ENCODE data around the gene TTYH1. TPM values are rescaled to one million over a fixed set of nuclear protein-coding genes. Genes with fewer than 3 reads are reported as not detected.

Gene TTYH1
- total RNA-seq, 1 donor from 2014 or later = not detected

- H3K4me1 Mint-ChIP-seq (ENCODE audit: unreplicated experiment) = no peaks in the 10 kb centered on the region
Measured at GRCh38 chr19:54383330-54383729, 31.9 kb upstream of the TTYH1 start.

GRCh38 chr19:54387991-54388801, 27.1 kb upstream of the TTYH1 start:
- Mint-ChIP-seq H3K4me3 (ENCODE audit: unreplicated experiment) (no peak overlapping the region), H3K27ac (ENCODE audit: unreplicated experiment) (no peak overlapping the region), H3K27me3 (ENCODE audit: unreplicated experiment) (peaks cover 10% of the 10 kb centered on the region)

More at GRCh38 chr19:54383330-54383729, 31.9 kb upstream of the TTYH1 start:
- Mint-ChIP-seq H3K4me3 (ENCODE audit: unreplicated experiment) (no peak overlapping the region), H3K9me3 (ENCODE audit: unreplicated experiment) (peaks cover 8% of the 10 kb centered on the region), H3K27ac (ENCODE audit: unreplicated experiment) (no peak overlapping the region), H3K36me3 (ENCODE audit: unreplicated experiment) (no peaks in the 10 kb centered on the region), H3K27me3 (ENCODE audit: unreplicated experiment) (peaks cover 4% of the 10 kb centered on the region)
- DNase-seq (ENCODE audit: extremely low spot score, unreplicated experiment) = no peak
- no peak for TF ChIP-seq CTCF (IDR thresholded peaks at IDR 0.05)

GRCh38 chr19:54388802-54389139, 26.5 kb upstream of the TTYH1 start:
- Mint-ChIP-seq H3K27me3 (ENCODE audit: unreplicated experiment) (peaks cover 10% of the 10 kb centered on the region), H3K9me3 (ENCODE audit: unreplicated experiment) (no peaks in the 10 kb centered on the region), H3K4me1 (ENCODE audit: unreplicated experiment) (no peaks in the 10 kb centered on the region), H3K4me3 (ENCODE audit: unreplicated experiment) (no peak overlapping the region), H3K36me3 (ENCODE audit: unreplicated experiment) (no peaks in the 10 kb centered on the region), H3K27ac (ENCODE audit: unreplicated experiment) (no peak overlapping the region)
- no peak for DNase-seq (ENCODE audit: extremely low spot score, unreplicated experiment)
- no peak for TF ChIP-seq CTCF (IDR thresholded peaks at IDR 0.05)

More at GRCh38 chr19:54387991-54388801, 27.1 kb upstream of the TTYH1 start:
- Mint-ChIP-seq H3K36me3 (ENCODE audit: unreplicated experiment) (no peaks in the 10 kb centered on the region), H3K4me1 (ENCODE audit: unreplicated experiment) (no peaks in the 10 kb centered on the region), H3K9me3 (ENCODE audit: unreplicated experiment) (no peaks in the 10 kb centered on the region)
- TF ChIP-seq CTCF (IDR thresholded peaks at IDR 0.05) = no peak
- no peak for DNase-seq (ENCODE audit: extremely low spot score, unreplicated experiment)

- no peak overlapping the region for H3K27ac Mint-ChIP-seq (ENCODE audit: unreplicated experiment)
- H3K27me3 Mint-ChIP-seq (ENCODE audit: unreplicated experiment) = peaks cover 10% of the 10 kb centered on the region
- H3K9me3 Mint-ChIP-seq (ENCODE audit: unreplicated experiment) = no peaks in the 10 kb centered on the region
- DNase-seq (ENCODE audit: extremely low spot score, unreplicated experiment) = no peak
- no peaks in the 10 kb centered on the region for H3K4me1 Mint-ChIP-seq (ENCODE audit: unreplicated experiment)
- no peaks in the 10 kb centered on the region for H3K36me3 Mint-ChIP-seq (ENCODE audit: unreplicated experiment)
- H3K4me3 Mint-ChIP-seq (ENCODE audit: unreplicated experiment) = no peak overlapping the region
- no peak for TF ChIP-seq CTCF (IDR thresholded peaks at IDR 0.05)
Measured at GRCh38 chr19:54389553-54389952, 25.7 kb upstream of the TTYH1 start.

GRCh38 chr19:54390942-54391577, 24.2 kb upstream of the TTYH1 start:
- Mint-ChIP-seq H3K27me3 (ENCODE audit: unreplicated experiment) (peaks cover 10% of the 10 kb centered on the region), H3K9me3 (ENCODE audit: unreplicated experiment) (no peaks in the 10 kb centered on the region), H3K4me1 (ENCODE audit: unreplicated experiment) (no peaks in the 10 kb centered on the region), H3K27ac (ENCODE audit: unreplicated experiment) (no peak overlapping the region), H3K36me3 (ENCODE audit: unreplicated experiment) (no peaks in the 10 kb centered on the region), H3K4me3 (ENCODE audit: unreplicated experiment) (no peak overlapping the region)
- TF ChIP-seq CTCF (IDR thresholded peaks at IDR 0.05) = peak; percentile 83
- no peak for DNase-seq (ENCODE audit: extremely low spot score, unreplicated experiment)

Data from osteocyte (in vitro differentiated cells).